ENCODE data around the gene SAMD8. TPM values are rescaled to one million over a fixed set of nuclear protein-coding genes. Genes with fewer than 3 reads are reported as not detected.
"Not testable (repeated sequence)": the region's sequence is repeated elsewhere in the genome, so short reads cannot be mapped to it uniquely, and the experiment has no call there.

SAMD8 gene
- total and polyA plus RNA-seq, 2 of the 8 experiments (the other 6 are each of a cell fraction or from before 2014, with no cell fraction given): 11.7 to 20.9 TPM

DNA sequence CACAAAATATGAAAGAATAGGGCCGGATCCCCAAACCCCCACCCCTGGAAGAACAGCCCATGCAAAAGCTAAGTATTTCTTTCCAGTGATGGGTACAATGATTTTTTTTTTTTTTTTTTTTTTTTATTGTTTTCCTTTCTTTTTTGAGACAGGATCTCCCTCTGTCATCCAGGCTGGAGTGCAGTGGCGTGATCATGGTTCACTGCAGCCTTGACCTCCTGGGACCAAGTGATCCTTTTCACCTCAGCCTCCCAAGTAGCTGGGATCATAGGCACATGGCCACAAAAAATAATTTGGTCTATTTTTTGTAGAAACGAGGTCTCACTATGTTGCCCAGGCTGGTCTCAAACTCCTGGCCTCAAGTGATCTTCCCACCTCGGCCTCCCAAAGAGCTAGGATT, 83.2 kb downstream of the SAMD8 start:
- POLR2A ChIA-PET (ENCODE audit: partially characterized antibody): interaction anchor here (0.6 to 36.7 kb wide), 5 partner anchors 15 to 1374 kb away, joined by 3 to 801 read pairs (median 4); partner anchors contain the start of genes COMTD1 and VDAC2
- H3K14ac ChIP-seq (ENCODE audit: insufficient read length); H3K18ac ChIP-seq (ENCODE audit: extremely low read depth, low read length); H3K4me1 ChIP-seq (replicated peaks in 1 of 4; ENCODE audit: control insufficient read depth in 3 of 4, insufficient read depth in 4 of 4, low read length in 3 of 4); H3K4me3 ChIP-seq (ENCODE audit: extremely low read depth in 1 of 4, insufficient read depth in 2 of 4, low read depth in 3 of 4, low read length in 4 of 4); H3K27me3 ChIP-seq (replicated peaks in 1 of 4; ENCODE audit: control insufficient read depth in 3 of 4, extremely low read depth in 1 of 4, insufficient read depth in 3 of 4, low read length in 3 of 4); H3K9ac ChIP-seq (replicated peaks in 1 of 4; ENCODE audit: extremely low read depth in 1 of 4, low read depth in 3 of 4, low read length in 3 of 4); H2BK5ac ChIP-seq (ENCODE audit: low read depth, low read length); H3K36me3 ChIP-seq (ENCODE audit: control insufficient read depth in 2 of 4, insufficient read depth in 4 of 4, low read length in 3 of 4); H2BK12ac ChIP-seq (ENCODE audit: low read depth, low read length); H2BK15ac ChIP-seq (ENCODE audit: low read length); FAIRE-seq; H3K9me3 ChIP-seq (ENCODE audit: insufficient read depth in 2 of 2, low read depth in 1 of 2, low read length in 1 of 2); H3K79me2 ChIP-seq (ENCODE audit: control insufficient read depth in 1 of 2, insufficient read depth in 2 of 2, low read length in 2 of 2); H3K56ac ChIP-seq (replicated peaks; ENCODE audit: insufficient read length, low read depth, low read length); DNase-seq (ENCODE audit: low read depth in 1 of 2, low spot score in 2 of 2); H2BK120ac ChIP-seq (replicated peaks; ENCODE audit: low read depth, low read length); H3K4ac ChIP-seq (replicated peaks; ENCODE audit: insufficient read length, low read depth, low read length); H3K79me1 ChIP-seq (ENCODE audit: low read depth, low read length); H4K20me1 ChIP-seq (replicated peaks in 1 of 2; ENCODE audit: control insufficient read depth in 1 of 2, insufficient read depth in 2 of 2, low read length in 2 of 2); H3K27ac ChIP-seq (ENCODE audit: low read depth, low read length); H4K8ac ChIP-seq (ENCODE audit: extremely low read depth, insufficient read depth, low read length); H4K91ac ChIP-seq (replicated peaks; ENCODE audit: insufficient read length, low read length); H2AFZ ChIP-seq (ENCODE audit: low read length); H4K5ac ChIP-seq (ENCODE audit: insufficient read length, low read depth, low read length); H3K4me2 ChIP-seq (ENCODE audit: insufficient read depth in 1 of 2, low read depth in 2 of 2, low read length in 2 of 2); H2AK5ac ChIP-seq (ENCODE audit: low read depth, low read length); H3K23me2 ChIP-seq (ENCODE audit: low read depth, low read length); H2BK20ac ChIP-seq (ENCODE audit: low read length); H3K23ac ChIP-seq (ENCODE audit: insufficient read length): not testable (repeated sequence)
- 94% methylated on average over 4 of the region's 4 CpGs; no CpG with 5 or more reads in 1 of the 2 experiments for WGBS, 2 experiments (ENCODE audit: extremely low coverage in 1 of 2, insufficient coverage in 1 of 2, insufficient read length in 1 of 2, insufficient replicate concordance in 2 of 2, low coverage in 1 of 2, low lambda C conversion rate in 2 of 2, missing lambda C conversion rate in 1 of 2)
- CTCF ChIA-PET (ENCODE audit: partially characterized antibody): interaction anchor here (0.7 to 2.0 kb wide), 4 partner anchors 9 to 127 kb away, joined by 3 to 5 read pairs (median 3); a partner anchor contains a TSS

Measured in H1 (cell line).